ENCODE results near the gene SPATA16.
"Not testable (repeated sequence)": the region's sequence is repeated elsewhere in the genome, so short reads cannot be mapped to it uniquely, and the experiment has no call there.

SPATA16 gene

DNA sequence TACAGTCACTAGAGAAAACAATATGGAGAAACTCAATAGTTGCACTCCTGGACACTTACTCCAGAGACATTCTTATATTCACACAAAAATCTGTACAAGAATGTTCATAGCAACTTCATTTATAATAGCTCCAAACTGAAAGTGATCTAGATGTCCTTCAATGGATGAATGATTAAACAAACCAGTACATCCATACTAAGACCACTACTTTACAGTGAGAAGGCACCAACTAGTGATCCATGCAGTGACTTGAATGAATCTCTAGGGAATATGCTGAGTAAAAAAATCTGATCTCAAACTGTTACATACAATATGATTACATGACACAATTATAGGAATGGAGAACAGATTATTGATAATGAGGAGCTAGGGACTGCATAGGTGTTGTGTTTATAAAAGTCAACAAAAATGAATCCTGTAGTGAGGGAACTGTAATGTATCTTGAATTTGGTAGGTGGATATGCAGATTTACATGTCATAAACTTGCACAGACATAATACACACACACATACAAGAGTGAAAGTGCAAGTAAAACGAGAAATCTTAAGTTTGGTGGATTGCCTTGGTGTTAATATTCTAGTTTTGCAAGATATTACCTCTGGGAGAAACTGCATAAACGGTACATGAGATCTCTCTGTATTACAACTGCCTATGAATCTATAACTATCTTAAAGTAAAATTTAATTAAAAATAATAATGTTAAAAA is 85.7 kb downstream of the SPATA16 start:
- DNase-seq = no peak

DNA sequence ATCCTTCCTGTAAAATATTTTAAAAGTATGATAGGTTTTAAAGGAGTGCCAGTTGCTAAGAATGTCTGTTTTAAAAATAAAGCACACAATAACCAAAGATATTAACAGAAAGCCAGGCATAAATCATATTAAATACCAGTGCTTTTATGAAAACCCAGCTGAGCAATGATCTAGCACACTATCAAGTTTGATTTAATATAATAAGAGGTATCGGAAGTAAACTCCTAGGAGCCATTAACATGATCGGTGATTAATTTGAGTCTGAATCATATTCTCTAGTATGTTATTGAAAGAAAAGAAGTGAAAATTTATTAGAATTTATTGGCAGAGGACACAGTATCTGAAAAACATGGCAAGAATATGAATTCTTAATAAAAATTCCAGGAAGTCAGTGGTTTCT is 91.7 kb downstream of the SPATA16 start:
- no peak for DNase-seq

DNA sequence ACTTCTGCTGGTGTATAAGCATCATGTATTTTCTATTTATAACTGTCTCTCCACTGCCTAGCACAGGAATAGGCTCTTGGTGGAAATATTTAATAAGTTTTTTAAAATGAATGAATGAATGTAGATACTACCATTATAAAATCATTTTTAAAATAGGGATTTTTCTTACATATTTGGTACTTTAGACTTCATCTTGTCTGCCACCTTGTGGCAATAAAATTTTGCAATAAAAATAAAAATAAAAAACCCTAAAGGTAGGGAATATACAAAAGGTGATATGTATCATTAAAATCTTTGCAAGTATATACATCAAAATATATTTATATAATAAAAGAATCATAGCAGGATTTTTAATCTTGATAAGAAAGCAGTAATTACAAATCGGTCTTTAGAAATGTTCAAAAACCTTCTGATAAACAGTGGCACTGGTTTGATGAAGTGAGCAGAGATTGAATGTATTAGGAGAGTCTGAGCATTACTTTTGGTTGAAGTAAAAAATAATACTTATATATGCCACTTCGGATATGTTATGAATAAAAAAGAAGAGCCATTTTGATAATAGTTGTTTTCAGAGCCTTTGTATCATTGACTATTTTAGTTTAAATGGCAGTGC is 95.2 kb downstream of the SPATA16 start:
- DNase-seq = no peak

DNA sequence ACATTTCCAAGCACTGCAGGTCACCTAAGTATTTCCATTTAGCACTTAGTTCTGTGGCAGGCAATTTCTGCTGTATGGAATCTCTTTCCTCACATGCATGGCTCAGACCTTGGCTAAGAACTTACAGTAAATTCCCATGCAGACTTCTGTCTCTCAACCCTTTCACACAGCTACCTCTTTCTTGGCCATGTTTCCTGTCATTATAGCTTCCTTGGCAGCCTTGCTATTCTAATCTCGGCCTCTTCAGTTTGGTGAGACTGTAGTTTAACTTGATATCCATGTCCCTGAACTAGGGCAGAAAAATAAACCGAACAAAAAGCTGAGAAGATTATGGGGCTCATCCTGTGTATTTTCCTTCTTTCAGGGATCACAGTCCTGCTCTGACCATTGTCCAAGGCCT is 96.0 kb downstream of the SPATA16 start:
- DNase-seq = no peak

DNA sequence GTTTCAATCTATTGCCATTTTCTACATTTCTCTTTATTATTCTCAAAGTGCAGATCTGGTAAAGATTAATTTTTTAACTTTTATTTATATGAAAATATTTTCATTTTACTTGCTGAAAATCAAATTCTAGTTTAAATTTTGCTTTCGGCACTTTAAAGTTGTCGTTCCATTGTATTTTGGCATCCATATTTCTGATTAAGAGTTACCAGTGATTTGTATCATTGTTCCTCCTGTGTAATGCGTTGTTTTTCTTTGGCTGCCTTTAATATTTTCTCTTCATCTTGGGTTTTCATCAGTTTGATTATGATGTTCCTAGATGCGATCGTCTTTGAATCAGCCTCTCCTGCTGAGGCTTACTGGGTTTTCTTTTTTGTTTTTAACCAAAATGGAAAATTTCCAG is 97.3 kb downstream of the SPATA16 start:
- no peak for DNase-seq

DNA sequence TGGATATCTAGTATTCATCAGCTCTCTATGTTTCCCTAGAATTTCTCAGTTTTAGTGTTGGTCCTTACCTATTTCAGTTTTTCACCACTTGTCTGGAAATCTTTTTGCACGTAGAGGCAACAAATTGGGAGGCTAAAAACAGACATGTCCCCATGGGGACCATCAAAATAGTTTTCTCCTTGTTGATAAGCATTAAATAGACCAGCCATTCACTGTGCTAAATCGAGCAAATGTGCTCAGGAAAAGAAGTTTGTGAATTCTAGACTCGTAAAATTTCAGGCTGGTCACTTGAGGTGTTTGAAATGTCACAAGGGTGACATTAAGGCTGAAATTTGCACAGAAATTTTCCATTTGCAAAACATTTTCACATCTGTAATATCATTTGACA is 102.6 kb downstream of the SPATA16 start:
- no peak for DNase-seq

DNA sequence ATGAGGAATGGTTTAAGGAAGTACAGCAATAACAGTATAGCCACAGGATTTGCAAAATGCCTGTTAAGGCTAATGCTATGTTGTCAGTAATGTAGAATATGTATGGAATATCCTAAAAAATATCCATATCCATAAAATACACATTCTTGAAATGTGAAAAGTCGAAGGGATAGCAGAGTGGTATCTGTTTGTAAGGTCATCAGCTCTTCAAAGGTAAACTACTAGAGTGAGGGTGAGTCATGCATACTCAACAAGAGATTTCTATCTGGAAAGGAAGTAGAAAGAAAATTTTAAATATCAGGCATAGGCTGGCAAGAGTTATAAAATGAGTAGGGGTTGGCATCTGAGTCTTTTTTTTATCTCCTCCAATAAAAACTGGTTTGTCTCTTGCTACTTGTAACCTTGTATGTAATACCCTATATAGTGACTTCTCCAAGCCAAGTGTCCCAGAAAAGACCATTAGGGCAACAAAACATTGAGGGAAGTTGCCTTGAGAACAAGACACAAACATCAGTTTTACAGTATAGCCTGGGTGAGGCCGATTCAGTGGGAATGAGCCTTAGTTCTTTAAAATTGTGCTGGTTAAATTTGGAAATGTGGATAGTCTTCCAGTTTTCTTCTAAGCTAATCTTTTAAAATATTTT is 103.1 kb downstream of the SPATA16 start:
- DNase-seq = no peak

DNA sequence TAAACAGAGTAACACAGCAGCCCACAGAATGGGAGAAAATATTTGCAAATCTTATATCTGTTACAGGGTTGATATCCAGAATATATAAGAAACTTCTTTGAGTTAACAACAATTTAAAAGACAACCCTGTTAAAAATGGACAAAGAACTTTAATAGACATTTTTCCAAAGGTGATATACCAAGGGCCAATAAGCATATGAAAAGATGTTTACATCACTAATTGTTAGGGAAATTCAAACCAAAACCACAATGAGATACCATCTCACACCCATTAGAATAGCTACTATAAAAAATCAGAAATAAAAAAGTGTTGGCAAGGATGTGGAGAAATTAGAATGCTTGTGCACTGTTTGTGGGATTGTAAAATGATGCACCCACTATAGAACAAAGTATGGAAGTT is 110.8 kb downstream of the SPATA16 start:
- DNase-seq = no peak

DNA sequence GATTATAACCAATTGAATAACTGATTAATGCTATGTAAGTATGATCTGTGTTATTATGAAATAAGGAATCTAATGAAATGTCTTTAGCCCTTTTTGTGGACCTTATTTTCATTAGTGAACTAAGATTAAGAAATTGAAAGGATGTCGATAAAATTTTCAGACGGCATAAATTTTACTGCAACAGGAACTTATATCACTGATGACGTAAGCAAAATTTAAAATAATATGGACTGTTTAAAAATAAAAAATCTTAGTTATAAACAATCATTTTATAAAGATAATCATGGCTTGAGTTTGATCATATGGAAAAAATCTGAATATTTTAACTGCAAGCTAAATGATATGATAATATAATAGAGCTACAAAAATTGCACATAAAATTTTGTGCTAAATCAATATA is 112.7 kb downstream of the SPATA16 start:
- no peak for DNase-seq

DNA sequence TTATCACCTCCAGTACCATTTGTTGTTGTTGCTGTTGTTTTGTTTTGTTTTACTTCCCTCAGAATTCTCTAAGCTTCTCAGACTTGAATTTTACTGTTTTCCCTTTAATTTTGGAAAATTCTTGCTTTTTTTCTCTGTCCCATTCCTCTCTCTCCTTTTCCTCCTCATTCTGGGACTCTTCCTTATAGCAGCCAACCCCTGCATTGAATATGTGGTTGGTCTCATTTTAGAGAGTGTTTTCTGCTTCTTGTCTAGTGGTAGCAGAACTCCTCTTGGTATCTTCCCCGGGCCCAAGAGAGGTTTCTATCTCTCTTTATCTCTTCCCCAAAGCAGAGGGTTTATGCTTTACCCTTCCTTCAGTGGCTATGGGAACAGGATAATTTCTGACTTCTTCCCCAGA is 113.6 kb downstream of the SPATA16 start:
- DNase-seq = no peak

DNA sequence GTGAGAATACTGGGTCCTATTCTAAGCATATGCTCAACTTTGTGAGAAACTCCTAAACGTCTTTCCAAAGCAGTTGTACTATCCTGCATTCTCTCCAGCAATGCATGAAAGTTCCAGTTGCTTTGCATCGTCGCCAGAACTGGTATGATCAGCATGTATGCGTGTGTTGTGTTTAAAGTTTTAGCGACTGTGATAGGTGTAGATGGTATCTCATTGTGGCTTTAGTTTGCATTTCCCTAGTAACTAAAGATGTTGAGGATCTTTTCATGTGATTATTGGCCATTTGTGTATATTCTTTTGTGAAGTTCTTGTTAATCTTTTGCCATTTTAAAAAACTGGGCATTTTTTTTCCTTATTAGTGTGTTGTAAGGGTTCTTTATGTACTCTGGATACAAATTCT is 115.1 kb downstream of the SPATA16 start:
- DNase-seq = no peak

DNA sequence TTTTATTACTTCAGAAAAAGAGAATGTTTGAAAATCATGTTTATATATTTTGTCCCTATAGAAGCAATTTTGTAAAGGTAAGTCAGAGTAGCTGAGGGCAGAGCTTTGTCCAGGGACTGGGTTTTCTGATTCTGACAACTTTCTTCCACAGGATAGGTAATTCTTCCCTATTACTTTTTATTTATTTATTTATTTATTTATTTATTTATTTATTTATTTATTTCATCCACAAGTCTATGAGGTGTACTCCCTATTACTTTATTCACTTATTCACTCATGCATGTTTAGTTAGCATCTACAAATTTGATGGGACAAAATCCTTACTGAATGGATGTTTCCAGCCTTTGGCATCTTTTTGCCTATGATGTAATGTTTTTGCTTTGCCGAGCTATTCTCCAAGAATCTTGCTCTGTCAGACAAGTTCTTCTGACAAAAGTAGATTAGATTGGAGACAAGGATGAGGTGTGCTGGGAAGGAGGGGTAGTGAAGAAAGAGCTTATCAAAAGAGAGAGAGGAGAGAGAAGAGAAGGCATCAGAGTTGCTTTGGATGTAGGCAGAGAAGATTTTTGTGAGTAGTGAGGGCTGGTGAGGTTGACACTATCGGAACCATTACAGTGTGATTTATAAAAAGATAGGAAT is 119.4 kb downstream of the SPATA16 start:
- no peak for DNase-seq

DNA sequence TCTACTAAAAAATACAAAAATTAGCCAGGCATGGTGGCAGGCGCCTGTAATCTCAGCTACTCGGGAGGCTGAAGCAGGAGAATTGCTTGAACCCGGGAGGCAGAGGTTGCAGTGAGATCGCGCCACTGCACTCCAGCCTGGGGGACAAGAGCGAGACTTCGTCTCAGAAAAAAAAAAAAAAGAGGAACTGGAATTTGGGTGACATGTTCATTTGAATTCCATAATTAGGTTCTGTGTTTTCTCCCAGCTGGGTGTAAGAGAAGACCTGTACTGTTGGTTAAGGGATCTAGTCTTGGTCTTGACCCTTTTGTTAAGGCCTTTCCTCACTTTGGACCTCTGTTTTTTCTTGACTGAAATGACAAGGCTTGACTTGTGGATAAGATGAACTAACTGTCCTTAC is 120.9 kb downstream of the SPATA16 start:
- DNase-seq = not testable (repeated sequence)

DNA sequence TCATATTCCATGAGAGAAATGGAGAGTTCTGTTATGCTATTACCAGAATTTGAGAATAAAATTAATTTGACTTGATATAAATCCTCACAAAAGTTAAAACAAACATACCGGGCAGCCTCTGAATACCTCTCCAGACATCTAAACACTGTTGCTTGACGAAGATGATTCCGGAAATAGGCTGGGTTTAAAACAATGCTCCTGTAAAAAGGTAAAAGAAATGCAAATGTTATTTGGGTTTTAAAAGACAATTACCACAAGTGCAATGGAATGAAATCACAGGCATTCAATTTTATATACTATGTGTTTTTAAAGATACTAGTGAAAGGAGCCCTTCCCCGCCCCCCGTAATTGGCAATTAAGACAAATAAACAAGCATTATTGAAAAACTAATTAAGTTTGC is 121.7 kb downstream of the SPATA16 start:
- no peak for DNase-seq

DNA sequence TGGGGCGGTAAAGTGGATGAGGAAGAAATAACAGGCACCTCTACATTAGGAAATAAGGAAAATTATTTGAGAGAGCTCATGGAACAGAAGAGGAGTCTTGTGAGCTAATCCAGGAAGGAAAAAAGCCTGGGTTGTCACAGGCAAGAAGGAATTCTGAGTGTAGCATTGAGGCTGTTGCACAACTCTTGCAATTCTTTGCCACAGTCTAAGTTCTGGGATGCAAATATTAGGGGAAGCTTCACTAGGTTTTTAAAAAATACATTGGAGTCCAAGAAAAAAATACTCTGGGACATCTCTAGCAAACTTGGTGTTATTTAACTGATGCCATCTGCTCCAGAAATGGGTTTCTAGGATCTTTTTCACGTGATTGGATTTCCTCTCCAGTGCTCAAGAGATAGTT is 122.3 kb downstream of the SPATA16 start:
- no peak for DNase-seq

DNA sequence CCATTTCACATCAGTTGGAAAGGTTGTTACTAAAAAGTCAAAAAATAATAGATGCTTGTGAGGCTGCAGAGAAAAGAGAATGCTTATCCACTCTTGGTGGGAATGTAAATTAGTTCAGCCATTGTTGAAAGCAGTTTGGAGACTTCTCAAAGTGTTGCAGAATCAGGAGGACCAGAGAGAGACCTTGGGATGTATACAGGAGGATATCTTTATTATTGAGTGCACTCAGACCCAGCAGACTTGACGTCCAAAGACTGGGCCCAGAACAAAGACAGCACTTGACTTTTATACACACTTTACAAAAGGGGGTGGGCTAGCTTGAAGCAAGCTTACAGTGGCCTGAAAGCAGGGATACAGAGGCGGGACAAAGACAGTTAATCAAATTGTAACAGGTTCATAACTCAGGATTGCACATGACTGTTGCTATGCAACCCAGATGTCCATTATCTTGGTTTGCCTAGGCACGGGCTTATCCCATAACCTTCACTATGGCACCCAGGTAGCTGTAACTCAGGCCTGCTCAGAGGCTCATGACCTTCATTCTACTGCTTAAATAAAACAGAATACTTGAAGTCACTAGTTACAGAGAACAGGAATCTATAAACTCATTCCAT is 127.7 kb downstream of the SPATA16 start:
- no peak for DNase-seq

DNA sequence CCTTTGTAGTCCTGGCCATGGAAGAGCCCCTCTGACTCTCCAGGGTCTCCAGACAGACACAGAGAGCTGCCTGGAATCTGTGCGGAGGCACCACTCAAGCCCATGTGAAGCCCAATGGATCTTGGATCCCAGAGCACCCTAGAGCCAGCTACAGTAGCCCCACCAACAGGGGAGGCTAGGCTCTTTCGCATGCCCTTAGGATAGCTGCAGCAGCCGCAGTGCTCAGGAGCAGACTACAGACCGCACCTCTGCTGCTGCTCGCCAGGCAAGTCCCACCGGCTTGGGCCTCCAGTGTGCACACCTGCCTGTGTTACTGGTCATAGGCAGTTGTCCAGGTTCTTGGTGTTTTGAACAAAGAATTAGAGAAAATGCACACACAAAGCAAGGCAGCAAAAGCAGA is 131.6 kb downstream of the SPATA16 start:
- DNase-seq = no peak

DNA sequence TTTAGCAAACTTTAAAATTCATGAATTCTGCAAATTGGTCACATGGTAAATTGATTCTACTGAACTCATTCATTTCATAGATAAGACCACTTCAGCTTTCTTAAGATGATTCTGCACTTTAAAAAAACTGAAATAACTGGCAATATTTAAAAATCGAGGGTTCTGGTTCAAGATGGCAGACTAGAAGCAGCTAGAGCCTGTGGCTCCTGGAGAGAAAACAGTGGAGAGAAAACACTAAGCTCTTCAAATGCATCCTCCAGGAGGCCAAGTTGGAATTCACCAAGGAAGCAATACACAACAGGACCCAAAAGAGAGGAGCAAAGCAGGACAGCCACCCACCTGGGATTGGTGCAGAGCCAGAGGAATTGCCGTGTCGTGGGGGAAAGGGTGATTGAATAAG is 132.1 kb downstream of the SPATA16 start:
- DNase-seq = no peak

DNA sequence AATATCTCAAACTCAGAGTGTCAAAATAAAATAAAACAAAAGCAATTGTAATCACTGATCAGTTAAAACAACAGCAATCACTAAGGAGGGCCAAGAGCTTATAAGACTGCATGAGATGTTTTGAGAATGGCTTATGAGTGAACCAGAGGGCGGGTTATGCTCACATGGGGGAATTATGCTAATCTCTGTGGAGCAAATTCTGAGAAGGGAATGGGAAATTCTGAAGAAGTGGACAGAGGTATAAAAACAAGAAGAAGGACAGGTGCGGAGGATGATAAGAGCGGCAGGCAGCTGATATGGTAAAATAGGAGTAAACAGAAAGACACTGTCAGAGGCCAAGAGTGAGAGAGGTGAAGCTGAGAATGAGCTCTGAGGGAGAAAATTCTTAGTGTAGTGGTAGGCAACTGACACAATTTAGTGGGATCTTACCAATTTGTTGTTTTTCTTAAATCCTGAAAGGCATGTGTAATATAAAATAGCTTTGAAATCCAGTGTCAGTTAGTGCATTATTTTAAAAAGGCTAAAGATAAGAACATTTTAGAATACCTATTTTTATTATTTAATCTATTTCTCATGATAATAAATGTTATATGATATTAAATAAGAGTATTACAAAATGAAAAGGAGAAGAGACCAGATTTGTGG is 133.8 kb downstream of the SPATA16 start:
- DNase-seq = no peak

DNA sequence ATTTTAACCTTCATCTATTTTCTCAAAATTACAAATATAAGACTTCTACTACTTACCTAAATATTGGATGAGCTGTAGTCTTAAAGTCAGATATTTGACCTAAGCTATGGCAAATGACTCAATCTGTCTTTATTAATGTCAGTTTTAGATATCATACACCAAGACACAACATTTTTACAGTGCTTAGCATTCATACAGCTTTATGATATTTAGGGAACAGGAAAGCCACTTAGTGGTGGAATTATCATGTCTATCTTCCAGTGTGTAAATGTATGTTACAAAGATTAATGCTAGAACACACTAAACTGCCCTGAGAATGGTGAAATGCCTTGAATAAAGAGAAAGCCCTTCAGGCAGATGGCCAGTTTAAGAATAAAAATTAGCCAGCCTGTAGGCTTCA is 135.0 kb downstream of the SPATA16 start:
- DNase-seq = no peak

DNA sequence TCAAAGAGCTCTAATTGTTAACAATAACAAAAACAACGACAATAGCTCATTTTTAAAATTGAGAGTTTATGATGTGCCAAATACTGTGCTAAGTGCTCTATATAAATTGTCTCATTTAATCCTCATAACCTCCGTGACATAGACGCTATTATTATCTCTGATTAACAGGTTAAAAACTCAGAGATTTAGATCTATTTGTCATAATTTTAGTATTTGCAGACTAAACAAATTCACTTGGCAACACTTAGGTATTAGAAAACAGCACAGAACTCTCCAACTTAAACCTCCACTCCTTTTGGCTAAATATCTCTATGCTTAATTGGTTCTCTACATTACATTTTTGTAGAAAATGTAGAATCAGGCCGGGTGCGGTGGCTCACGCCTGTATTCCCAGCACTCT is 136.4 kb downstream of the SPATA16 start:
- no peak for DNase-seq

DNA sequence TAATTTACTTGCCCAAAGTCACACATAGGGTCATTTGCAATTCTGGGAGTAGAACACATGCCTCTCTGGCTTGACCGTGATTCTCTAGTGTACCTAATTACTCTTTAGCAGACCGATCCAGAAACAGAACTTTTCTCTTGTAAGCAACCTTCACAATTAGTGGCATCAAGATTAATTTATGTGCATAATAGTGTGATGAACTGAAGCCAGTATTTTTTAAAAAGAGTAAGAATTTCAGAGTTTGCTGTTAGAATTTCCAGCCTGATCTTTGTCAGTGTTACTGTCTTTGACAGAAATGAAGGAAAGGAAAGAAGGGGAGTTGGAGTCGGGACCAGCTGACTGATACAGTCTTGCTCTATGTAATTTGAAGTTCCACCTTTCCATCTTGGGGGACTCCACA is 137.1 kb downstream of the SPATA16 start:
- DNase-seq = no peak

DNA sequence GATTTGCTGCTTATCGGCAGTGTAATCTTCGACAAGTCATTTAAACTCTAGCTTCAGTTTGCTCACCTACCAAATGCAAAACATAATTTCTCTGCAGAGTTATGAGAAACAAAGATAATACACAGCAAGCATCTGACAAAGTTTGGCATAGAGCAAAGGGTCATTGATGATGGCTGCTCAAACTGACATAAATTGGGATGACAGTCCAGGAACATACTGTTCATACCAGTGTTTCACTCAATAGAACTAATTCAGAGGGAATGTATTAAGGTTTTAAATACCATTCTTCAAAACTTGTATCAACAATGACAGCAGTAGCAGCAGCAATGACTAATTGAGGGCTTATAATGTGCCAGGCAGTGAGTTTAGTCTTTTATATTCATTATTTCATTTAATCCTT is 137.6 kb downstream of the SPATA16 start:
- no peak for DNase-seq
